PC-9 (cell line): ENCODE data around the gene DNMT3B. TPM values are rescaled to one million over a fixed set of nuclear protein-coding genes. Genes with fewer than 3 reads are reported as not detected.

Source experiments
- BruUV-seq: library from RNA; stranded (reverse); fragments of 400-500 nt; replicated peaks from 2 replicates; lab custom pipeline; 2021; lab: Mats Ljungman, UMichigan
- CTCF ChIA-PET: fragments of 300-600 bp; sonication (Branson Sonifier 250); formaldehyde crosslinking; loops from one replicate; lab custom pipeline; 2022; ENCODE audit warnings: antibody characterized with exemption; lab: Charles Lee
- POLR2A ChIA-PET: fragments of 300-600 bp; sonication (Branson Sonifier 250); formaldehyde crosslinking; loops from one replicate; lab custom pipeline; 2022; ENCODE audit warnings: antibody characterized with exemption; ENCODE audit not compliant: unreplicated experiment; lab: Charles Lee
- DNase-seq, 2 experiments: peaks; one replicate each; pipeline versions ENCODE4 v3.0.0 to v3.0.0-alpha.2; 2015 to 2022; ENCODE audit warnings: mixed read lengths in 1 of 2
- H2AFZ ChIP-seq: fragments of 200-600 bp; sonication (generic); 2 replicates; pipeline ENCODE4 v1.8.1; 2017; ENCODE audit warnings: antibody characterized with exemption
- H3F3A ChIP-seq: fragments of 200-600 bp; sonication (generic); 2 replicates; pipeline ENCODE4 v1.8.1; 2017; ENCODE audit warnings: antibody characterized with exemption, mild to moderate bottlenecking, low read depth; ENCODE audit not compliant: insufficient read depth
- H3K27ac ChIP-seq: fragments of 200-600 bp; sonication (generic); 2 replicates; pipeline ENCODE4 v1.6.1; 2016; ENCODE audit warnings: mixed run types
- H3K27me3 ChIP-seq: fragments of 200-600 bp; sonication (generic); 2 replicates; pipeline ENCODE4 v1.6.1; 2016; ENCODE audit warnings: low read depth, mixed run types; ENCODE audit not compliant: insufficient read depth
- H3K36me3 ChIP-seq: fragments of 200-600 bp; sonication (generic); 2 replicates; pipeline ENCODE4 v1.6.1; 2016; ENCODE audit warnings: low read depth, mixed run types
- H3K4me1 ChIP-seq: fragments of 200-600 bp; sonication (generic); replicated peaks from 2 replicates; pipeline ENCODE4 v1.6.1; 2016; ENCODE audit warnings: mixed run types; ENCODE audit not compliant: insufficient read depth
- H3K4me2 ChIP-seq: fragments of 200-600 bp; sonication (generic); 2 replicates; pipeline ENCODE4 v1.6.1; 2017; ENCODE audit warnings: mixed run types
- H3K4me3 ChIP-seq: fragments of 200-600 bp; sonication (generic); 2 replicates; pipeline ENCODE4 v1.6.1; 2016; ENCODE audit warnings: mixed run types
- H3K79me2 ChIP-seq: fragments of 200-600 bp; sonication (generic); 2 replicates; pipeline ENCODE4 v1.6.1; 2017; ENCODE audit warnings: low read depth, mixed run types
- H3K9me2 ChIP-seq: fragments of 200-600 bp; sonication (generic); 2 replicates; pipeline ENCODE4 v1.8.1; 2017; ENCODE audit warnings: mild to moderate bottlenecking; ENCODE audit not compliant: insufficient read depth
- H3K9me3 ChIP-seq: fragments of 200-600 bp; sonication (generic); 2 replicates; pipeline ENCODE4 v1.8.1; 2016; ENCODE audit warnings: low read depth; ENCODE audit not compliant: insufficient read depth
- H4K20me1 ChIP-seq: fragments of 200-600 bp; sonication (generic); 2 replicates; pipeline ENCODE4 v1.8.1; 2017; ENCODE audit not compliant: insufficient read depth
- EZH2 ChIP-seq: fragments of 200-600 bp; sonication (generic); IDR thresholded peaks from 2 replicates; pipeline ENCODE4 v1.8.0; 2017; ENCODE audit warnings: antibody characterized with exemption, low read depth
- intact Hi-C: fragments of 100-400 bp; cut with micrococcal nuclease; formaldehyde crosslinking; loops from one replicate; pipeline ENCODE4 v1.10.0; 2022; ENCODE audit not compliant: unreplicated experiment
- total RNA-seq: library from RNA; stranded (reverse); gene quantifications from 2 replicates; pipeline ENCODE4 v1.2.3, GENCODE V29; 2021
- TF ChIP-seq, protein P1 (sequence below): fragments of 200-600 bp; sonication (generic); conservative IDR thresholded peaks from 2 replicates; pipeline ENCODE4 v1.6.1; 2017; ENCODE audit warnings: mixed run types, antibody characterized with exemption, mild to moderate bottlenecking, moderate library complexity

DNMT3B gene
- total RNA-seq, 1 experiment from 2014 or later: 8.0 TPM

- TF ChIP-seq EZH2: no peak
- TF ChIP-seq, protein P1, sequence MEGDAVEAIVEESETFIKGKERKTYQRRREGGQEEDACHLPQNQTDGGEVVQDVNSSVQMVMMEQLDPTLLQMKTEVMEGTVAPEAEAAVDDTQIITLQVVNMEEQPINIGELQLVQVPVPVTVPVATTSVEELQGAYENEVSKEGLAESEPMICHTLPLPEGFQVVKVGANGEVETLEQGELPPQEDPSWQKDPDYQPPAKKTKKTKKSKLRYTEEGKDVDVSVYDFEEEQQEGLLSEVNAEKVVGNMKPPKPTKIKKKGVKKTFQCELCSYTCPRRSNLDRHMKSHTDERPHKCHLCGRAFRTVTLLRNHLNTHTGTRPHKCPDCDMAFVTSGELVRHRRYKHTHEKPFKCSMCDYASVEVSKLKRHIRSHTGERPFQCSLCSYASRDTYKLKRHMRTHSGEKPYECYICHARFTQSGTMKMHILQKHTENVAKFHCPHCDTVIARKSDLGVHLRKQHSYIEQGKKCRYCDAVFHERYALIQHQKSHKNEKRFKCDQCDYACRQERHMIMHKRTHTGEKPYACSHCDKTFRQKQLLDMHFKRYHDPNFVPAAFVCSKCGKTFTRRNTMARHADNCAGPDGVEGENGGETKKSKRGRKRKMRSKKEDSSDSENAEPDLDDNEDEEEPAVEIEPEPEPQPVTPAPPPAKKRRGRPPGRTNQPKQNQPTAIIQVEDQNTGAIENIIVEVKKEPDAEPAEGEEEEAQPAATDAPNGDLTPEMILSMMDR: no peak
- Histone ChIP-seq H3K4me3 (no peak overlapping the region), H3K36me3 (no peaks in the 10 kb centered on the region), H3F3A (no peaks in the 10 kb centered on the region), H4K20me1 (no peaks in the 10 kb centered on the region), H3K4me2 (no peak overlapping the region), H3K79me2 (no peaks in the 10 kb centered on the region), H3K4me1 (no peaks in the 10 kb centered on the region), H2AFZ (no peak overlapping the region), H3K9me3 (no peaks in the 10 kb centered on the region), H3K9me2 (no peaks in the 10 kb centered on the region), H3K27me3 (no peaks in the 10 kb centered on the region), H3K27ac (no peak overlapping the region)
- CTCF ChIA-PET: no interaction called here
- intact Hi-C loops: no loop called here
- BruUV-seq: no TSS peak
- POLR2A ChIA-PET: no interaction called here
- DNase-seq: no peak
These were observed 22.3 kb downstream of the DNMT3B start for GRCh38 chr20:32784369-32785080.

DNA sequence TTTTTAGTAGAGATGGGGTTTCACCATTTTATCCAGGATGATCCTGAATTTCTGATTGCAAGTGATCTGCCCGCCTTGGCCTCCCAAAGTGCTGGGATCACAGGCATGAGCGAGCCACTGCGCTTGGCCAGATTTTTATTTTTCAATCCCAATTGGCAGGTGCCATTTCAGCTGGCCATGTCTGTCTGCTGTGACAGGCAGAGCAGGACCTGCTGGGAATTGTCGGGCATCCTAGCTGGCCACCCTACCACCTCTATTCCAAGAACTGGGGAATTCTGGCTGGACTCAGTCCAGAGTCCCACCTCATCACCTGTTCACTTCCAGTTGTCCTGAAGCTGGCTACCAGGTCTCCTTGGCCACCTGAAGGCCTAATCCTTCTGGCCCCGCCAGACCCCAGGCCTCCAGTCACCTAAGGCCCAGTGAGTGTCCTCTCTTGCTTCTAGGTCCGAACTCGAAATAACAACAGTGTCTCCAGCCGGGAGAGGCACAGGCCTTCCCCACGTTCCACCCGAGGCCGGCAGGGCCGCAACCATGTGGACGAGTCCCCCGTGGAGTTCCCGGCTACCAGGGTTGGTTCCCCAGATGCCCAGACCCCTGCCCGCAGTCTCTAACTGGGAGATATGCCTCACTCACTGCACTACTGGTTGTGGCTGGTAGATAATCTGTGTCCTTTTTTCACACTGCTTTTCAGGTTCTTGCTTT, 24.0 kb downstream of the DNMT3B start:
- Histone ChIP-seq H3K9me2 (no peaks in the 10 kb centered on the region), H3K4me3 (no peak overlapping the region), H3K4me1 (no peaks in the 10 kb centered on the region), H3F3A (no peaks in the 10 kb centered on the region), H3K27ac (no peak overlapping the region), H3K4me2 (no peak overlapping the region), H3K79me2 (no peaks in the 10 kb centered on the region), H3K9me3 (no peaks in the 10 kb centered on the region), H4K20me1 (no peaks in the 10 kb centered on the region), H3K36me3 (no peaks in the 10 kb centered on the region), H2AFZ (no peak overlapping the region), H3K27me3 (no peaks in the 10 kb centered on the region)
- POLR2A ChIA-PET: no interaction called here
- no TSS peak for BruUV-seq
- DNase-seq: no peak
- TF ChIP-seq, protein P1: no peak
- no peak for TF ChIP-seq EZH2
- intact Hi-C loops: no loop called here
- CTCF ChIA-PET: interaction anchor here (0.6 kb wide), 1 partner anchor 99 kb away, joined by 4 read pairs; no protein-coding TSS in a partner anchor

DNA sequence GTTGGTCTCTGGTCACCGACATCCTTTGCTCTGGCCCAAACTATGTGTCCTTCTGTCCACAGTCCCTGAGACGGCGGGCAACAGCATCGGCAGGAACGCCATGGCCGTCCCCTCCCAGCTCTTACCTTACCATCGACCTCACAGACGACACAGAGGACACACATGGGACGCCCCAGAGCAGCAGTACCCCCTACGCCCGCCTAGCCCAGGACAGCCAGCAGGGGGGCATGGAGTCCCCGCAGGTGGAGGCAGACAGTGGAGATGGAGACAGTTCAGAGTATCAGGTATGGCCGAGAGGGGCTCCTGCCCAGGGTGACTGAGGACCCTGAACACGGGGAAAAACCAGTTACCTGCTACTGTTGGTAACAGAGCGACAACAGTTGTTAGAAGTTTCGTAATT, 25.0 kb downstream of the DNMT3B start:
- Histone ChIP-seq H3K79me2 (no peaks in the 10 kb centered on the region), H4K20me1 (no peaks in the 10 kb centered on the region), H3K4me3 (no peak overlapping the region), H3K27ac (no peak overlapping the region), H3K36me3 (no peaks in the 10 kb centered on the region), H3K9me3 (no peaks in the 10 kb centered on the region), H2AFZ (no peak overlapping the region), H3F3A (no peaks in the 10 kb centered on the region), H3K9me2 (no peaks in the 10 kb centered on the region), H3K27me3 (no peaks in the 10 kb centered on the region), H3K4me2 (no peak overlapping the region), H3K4me1 (no peaks in the 10 kb centered on the region)
- TF ChIP-seq EZH2: no peak
- TF ChIP-seq, protein P1: no peak
- intact Hi-C loops: no loop called here
- ChIA-PET CTCF (no interaction called here), POLR2A (no interaction called here)
- BruUV-seq: no TSS peak
- DNase-seq: no peak
